Stimulated activated CD4-positive, alpha-beta T cell treated with anti-CD3 and anti-CD28 coated beads, Interleukin-4, amount 100 ng/mL, for 1 hour (primary cell): ENCODE results near the gene TRMT44.
"Not testable (repeated sequence)": the region's sequence is repeated elsewhere in the genome, so short reads cannot be mapped to it uniquely, and the experiment has no call there.

ENCODE experiments used
- DNase-seq: peaks from one replicate; pipeline ENCODE4 v3.0.0-alpha.2; 2020

The TRMT44 gene

DNA sequence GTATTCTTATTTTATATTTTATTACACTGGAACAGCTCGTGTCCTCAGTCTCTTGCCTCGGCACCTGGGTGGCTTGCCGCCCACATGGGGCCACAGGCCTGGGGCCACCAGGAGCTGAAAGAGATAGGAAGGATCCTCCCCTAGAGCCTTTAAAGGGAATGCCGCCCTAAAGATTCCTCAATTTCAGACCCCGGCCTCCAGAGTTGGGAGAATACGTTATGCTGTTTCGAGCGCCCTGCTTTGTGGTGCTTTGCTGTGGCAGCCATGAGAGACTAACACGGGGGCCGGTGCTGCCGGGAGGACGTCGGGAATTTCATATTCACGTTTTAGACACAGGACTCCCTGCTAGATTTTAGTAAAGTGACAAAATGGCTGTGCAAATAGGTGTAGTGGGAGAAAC lies 33.3 kb upstream of the TRMT44 start:
- DNase-seq, result no peak

DNA sequence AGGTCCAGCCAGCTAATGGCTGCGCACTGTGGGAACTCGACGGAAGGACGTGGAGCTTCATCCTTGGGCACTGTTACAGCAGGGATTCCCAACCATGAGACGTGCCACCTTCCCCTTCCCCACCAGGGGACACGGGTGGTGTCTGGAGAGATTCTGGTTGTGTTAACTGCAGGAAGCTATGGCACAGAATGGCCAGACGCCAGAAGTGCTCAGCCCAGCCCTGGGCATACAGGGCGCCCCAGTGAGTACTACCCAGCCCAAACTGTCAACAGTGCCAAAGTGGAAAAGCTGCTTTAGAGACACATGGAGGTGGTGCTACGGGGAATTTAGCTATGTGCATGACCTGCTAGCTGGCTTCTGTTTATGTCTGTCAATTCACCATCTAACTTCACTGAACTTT lies 32.8 kb upstream of the TRMT44 start:
- DNase-seq, result no peak

DNA sequence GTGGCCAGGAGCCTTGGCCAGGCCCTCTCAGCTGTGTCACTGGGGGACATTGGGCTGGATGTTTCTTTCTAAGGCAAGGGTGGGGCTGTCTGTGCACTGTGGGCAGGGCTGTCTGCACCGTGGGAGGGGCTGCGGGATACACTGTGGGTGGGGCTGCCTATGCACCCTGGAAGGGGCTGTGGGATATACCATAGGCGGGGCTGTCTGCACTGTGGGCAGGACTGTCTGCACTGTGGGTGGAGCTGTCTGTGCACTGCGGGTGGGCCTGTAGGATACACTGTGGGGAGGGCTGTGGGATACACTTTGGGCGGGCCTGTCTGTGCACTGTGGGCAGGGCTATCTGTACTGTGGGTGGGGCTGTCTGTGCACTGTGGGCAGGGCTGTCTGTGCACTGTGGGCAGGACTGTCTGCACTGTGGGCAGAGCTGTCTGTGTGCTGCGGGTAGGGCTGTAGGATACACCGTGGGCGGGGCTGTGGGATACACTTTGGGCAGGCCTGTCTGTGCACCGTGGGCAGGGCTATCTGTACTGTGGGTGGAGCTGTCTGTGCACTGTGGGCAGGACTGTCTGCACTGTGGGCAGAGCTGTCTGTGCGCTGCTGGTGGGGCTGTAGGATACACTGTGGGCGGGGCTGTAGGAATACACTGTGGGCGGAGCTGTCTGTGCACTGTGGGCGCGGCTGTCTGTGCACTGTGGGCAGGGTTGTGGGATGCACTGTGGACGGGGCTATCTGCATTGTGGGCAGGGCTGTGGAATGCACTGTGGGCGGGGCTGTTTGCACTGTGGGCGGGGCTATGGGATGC lies 31.1 kb upstream of the TRMT44 start:
- no peak for DNase-seq

DNA sequence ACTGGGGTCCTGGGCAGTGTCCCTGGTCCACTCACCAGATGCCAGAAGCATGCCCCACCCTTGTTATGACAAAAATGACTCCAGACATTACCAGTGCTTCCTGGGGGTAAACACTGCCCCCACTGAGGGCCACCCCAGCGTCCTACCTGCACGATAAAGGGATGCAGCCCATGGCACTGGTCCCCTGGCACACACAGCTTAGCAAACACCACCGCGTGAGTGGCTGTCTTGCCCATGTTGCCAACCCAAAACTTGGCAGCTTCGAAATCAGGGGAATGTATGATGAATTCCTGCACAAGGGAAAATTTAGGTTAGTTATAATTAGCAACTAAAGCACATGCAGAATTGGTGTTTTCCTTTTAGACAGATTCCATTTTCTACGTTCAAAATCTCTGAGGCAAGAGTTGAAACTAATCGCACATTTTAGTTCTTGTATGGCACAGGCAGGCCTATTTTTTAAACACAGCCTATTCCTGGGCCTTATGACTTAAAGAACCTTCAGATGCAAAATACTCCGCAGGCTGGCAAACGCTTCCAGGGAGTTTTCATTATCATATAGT lies 30.4 kb upstream of the TRMT44 start:
- DNase-seq, result no peak

DNA sequence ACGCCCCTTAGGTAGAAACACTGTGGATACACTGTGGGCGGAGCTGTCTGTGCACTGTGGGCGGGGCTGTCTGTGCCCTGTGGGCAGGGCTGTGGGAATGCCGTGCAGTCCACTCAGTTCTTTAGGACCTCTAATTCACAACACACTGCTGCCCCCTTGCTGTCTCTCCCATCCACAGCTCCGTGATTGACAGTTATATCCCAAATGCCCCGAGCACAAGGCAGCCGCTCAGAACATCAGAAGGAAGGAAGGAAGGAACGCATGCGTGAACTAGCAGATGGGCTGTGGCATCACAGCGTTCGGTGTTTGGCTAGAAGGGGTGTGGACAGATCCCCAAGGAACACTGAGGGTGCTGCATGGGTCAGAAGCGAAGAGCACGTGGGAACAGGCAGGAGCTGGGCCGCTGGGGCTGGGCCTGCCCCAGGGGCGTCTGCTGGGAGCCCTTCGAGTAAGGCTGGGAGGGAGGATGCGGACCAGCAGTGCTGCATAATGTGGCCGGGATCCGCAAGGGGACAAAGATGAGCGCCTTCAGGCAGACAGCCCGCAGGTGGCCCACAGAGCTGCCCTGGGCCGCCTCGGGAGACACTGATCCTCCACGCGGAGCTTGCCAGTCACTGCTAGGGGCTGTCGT lies 29.8 kb upstream of the TRMT44 start:
- no peak for DNase-seq

DNA sequence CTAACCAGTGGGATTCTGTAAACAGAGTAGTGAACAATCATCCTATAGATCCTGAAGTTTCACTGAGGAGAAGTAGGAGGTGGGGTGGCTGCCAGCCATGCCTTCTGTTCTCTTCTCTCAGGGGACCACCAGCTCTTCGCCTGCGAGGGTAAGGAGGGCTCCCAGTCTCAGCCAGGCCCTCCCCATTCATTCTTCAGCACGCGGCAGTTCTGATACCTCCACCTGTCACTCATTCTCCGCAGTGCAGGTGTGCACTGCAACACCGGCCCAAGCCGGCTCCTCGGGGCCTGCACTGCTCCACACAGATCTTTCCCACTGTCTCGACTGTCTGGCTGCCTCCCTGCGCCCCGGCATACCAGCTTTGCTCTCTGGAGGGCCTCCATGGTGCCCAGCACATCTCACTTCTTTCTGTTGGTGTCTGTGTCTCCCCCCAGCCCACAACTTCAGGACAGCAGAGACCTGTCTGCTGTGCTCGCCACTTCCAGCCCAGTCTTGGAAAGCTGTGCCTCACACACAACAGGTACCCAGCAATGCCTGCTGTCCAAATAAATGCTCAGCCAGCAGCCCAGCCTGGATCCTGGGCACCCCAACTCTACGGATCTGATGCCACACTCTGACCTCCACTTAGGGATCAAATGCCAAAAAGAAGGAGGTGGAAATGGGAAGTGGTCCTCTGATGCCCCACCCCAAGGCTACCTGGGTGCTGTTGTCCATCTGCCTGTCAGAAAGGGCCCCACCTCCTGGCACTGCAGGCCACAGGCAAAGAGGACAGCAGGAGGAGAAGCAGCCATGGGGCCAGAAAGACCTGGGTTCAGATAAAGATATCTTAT lies 29.0 kb upstream of the TRMT44 start:
- DNase-seq, result no peak

DNA sequence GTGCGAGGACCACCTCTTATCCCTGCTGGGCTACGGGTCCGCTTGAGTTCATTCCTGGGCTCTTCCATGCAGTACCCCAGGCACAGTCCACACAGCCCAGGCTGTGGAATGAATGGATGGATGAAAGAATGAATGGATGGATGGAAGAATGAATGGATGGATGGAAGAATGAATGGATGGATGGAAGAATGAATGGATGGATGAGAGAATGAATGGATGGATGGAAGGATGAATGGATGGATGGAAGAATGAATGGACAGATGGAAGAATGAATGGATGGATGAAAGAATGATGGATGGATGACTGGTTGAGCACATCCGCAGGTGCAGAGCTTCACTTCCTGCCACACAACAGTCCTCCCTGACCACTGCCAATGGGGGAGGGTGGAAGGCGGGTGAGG lies 28.3 kb upstream of the TRMT44 start:
- DNase-seq, result no peak

DNA sequence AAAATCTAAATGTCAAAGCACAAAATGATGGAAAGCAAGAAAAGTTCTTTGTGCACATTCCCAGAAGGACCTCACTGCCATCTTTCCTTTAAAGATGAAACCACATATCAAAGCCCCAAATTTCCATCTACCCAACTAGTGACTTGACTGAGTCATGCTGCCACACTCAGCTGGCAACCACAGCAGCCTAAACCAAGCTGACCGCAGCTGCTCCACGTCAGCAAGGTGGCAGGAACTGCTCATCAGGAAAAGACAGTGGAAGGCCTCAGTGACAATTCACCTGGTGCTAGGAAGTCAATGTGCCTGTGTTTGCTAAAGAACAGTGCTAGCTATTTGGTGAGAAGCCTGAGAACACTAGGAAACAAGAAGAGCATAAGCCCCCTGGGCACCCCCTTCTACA lies 26.2 kb upstream of the TRMT44 start:
- DNase-seq, result peak; percentile 17

DNA sequence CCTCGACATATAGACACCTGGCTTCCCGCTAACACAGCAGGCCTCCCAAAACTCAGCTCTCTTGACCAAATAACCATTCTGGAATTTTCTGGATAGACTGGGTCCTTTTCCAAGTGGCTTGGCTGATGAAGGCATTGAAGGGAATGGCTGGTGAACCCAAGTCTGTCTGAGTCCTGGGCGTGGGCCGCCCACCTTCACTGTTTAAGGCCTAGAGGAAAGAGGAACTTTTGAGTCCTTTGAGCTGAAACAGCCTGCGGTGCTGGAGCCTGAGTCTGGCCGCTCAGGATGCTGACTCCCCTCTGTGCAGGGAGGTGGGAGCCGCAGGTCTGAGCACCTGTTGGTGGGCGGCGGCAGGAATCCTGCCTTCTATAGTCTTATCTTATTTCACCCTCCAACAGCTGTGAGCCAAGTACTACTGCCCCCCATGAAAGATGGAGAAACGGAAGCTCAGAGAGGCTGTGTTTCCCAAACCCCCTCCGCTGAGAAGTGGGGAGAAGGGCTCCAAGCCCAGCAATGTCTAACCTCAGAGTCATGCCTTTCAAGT lies 23.4 kb upstream of the TRMT44 start:
- DNase-seq, result no peak

DNA sequence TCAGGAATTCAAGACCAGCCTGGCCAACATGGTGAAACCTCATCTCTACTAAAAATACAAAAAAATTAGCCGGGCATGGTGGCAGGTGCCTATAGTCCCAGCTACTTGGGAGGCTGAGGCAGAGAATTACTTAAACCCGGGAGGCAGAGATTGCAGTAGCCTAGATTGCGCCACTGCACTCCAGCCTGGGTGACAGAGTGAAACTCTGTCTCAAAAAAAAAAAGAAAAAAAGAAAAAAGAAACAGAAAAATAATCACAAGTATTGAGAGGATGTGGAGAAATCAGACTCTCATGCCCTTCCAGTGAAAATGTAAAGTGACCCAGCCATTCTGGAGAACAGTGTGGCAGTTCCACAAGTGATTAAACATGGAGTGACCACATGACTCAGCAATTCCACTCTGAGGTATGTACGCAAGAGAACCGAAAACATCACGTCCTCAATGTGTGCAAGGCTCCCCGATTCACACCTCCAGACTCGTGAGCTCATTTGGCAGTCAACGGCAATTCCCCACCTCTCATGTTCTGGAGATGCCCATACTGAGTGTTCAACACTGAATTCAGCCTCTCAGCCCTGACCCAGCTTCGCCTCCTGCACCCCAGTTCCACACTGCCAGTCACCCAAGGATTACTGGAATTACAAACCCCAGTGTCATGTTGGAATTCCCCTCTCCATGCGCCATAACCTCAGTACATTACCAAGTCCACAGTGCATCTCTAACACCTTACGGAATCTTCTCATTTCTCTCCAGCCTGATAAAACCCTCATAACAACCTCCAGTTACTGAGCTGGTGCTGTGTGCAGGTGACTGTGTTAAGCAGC lies 21.1 kb upstream of the TRMT44 start:
- DNase-seq, result peak; percentile 30

DNA sequence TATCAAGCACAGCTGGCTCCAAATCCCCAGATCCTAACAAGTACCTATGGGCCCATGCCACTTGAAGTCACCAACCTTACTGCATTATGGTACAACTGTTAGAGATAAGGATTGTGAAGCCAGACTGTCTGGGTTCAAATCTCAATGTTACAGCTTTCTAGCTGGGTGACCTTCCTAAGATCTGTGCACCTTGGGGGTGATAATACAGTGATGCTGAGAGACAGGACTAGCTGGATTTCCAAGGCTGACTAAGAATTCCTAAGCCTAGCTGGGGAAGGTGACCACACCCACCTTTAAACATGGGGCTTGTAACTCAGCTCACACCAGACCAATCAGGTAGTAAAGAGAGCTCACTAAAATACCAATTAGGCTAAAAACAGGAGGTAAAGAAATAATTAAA lies 20.4 kb upstream of the TRMT44 start:
- DNase-seq, result not testable (repeated sequence)

DNA sequence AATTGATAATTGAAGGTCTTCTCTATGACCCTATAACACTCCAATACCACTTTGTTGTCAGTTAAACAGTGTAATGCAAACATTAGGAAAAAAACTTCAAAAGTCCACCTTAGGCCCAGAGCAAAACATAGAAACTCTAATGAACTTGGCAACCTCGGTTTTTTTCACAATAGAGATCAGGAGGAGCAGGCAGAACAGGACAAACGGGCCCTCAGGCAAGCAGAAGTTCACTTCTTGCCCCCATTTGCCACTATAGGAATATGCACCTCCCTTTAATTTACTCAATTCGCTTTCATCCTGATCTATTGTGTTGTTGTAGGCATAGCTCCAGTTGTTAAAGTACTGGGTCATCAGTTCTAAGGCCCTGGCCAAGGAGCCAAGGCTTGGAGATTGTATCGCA lies 18.2 kb upstream of the TRMT44 start:
- DNase-seq, result no peak

DNA sequence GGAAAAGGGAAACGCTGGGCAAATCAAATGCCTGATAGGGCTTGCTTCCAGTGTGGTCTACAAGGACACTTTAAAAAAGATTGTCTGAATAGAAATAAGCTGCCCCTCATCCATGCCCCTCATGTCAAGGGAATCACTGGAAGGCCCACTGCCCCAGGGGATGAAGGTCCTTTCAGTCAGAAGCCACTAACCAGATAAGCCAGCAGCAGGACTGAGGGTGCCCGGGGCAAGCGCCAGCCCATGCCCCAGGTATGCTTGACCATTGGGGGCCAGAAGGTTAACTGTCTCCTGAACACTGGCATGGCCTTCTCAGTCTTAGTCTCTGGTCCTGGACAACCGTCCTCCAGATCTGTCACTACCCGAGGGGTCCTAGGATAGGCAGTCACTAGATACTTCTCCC lies 17.8 kb upstream of the TRMT44 start:
- no peak for DNase-seq

DNA sequence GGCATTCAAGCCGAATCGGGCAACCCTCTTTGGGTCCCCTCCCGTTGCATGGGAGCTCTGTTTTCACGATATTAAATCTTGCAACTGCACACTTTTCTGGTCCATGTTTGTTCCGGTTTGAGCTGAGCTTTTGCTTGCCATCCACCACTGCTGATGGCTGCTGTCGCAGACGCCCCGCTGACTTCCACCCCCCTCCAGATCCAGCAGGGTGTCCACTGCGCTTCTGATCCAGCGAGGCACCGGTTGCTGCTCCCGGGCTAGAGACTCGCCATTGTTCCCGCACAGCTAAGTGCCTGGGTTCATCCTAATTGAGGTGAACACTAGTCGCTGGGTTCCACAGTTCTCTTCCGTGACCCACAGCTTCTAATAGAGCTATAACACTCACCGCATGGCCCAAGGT lies 13.3 kb upstream of the TRMT44 start:
- no peak for DNase-seq

DNA sequence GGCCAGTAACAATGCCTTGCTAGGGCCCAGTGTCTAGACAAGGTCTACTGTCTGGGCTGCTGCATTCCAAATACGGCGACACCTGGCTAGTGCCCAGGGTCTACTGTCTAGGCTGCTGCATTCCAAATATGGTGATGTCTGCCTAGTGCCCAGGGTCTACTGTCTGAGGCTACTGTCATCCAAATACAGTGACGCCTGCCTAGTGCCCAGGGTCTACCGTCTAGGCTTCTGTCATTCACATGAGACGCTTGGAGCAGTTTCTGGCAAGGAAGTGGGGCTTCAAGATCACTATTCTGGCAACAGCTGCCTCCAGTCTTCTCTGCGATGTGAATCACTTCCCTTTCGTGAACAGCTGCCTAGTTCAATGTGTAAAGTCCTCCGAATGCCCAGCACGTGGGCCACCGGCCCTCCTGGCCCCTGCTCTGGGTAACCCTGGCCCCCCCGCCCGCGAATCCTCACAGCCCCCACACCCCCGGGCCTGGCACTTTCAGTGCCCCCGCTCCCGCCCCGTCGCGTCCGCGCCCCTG lies 12.8 kb upstream of the TRMT44 start:
- no peak for DNase-seq

DNA sequence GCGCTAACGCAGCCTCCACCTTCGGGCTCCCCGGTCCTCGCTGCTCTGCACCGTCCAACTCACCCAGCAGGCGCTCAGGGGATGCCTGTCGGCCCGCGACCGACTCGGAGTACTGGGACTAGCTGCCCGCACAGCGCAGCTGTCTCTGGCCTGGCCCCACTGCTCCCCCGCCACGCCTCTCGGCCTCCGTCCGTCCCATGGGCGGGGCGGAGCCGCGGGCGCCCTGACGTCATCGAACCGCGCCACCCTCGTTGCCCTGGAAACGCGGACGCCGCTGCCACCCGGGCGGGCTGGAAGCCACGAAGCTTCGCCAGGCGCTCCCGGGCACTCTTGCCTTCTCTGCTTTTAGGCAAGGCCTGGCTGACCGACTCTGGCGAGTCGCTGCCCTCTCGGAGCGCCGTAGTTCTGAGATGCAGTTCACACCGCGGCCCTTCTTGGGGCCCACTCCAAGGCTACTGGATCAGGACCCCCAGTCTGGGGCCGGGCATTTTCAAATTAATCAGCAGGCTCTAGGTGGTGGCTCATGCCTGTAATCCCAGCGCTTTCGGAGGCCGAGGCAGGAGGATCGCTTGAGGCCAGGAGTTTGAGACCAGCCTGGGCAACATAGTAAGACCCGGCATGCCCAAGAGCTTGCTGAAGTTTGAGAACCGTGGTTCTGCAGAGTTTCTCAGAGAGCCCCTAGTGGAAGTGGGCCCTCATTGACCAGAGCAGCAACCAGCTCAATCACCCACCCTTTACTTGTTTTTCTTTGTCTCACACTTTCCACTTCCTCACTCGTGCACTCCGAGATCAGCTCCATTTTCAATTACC lies 12.1 kb upstream of the TRMT44 start:
- DNase-seq, result peak; percentile 91

DNA sequence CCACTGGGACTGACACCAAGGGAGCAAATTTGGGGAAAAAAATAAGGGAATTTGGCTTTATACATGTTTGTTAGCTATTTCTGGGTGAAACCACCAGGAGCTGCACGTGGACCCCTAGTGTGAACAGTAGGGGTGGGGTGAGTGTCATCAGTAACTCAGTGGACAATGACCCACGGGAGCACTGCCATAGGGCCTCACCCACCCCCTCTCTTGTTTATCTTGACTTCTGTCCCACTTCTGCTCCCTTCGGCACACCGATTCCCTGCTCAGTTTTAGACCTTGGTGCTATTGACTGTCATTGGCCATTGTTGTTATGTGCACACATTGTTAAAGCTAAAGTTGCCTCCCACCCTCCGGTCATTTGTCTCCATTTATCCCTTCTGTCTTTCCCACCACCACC lies 9.0 kb upstream of the TRMT44 start:
- no peak for DNase-seq

DNA sequence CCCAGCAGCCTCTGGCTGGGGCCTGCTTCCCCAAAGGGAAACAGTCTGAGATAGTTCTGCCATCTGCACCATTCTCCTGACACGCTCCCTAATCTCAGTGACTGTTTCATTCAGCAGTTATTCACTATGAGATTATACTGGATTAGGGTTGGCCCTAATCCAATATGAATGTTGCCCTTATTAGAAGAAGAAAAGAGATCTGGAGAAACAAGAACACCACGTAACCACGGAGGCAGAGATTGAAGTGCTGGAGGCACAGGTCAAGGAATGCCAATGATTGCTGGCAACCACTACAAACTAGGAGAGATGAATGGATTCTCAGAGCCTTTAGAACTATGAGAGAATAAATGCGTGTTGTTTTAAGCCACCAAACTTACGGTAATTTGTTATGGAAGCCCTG lies 7.4 kb upstream of the TRMT44 start:
- DNase-seq, result no peak

DNA sequence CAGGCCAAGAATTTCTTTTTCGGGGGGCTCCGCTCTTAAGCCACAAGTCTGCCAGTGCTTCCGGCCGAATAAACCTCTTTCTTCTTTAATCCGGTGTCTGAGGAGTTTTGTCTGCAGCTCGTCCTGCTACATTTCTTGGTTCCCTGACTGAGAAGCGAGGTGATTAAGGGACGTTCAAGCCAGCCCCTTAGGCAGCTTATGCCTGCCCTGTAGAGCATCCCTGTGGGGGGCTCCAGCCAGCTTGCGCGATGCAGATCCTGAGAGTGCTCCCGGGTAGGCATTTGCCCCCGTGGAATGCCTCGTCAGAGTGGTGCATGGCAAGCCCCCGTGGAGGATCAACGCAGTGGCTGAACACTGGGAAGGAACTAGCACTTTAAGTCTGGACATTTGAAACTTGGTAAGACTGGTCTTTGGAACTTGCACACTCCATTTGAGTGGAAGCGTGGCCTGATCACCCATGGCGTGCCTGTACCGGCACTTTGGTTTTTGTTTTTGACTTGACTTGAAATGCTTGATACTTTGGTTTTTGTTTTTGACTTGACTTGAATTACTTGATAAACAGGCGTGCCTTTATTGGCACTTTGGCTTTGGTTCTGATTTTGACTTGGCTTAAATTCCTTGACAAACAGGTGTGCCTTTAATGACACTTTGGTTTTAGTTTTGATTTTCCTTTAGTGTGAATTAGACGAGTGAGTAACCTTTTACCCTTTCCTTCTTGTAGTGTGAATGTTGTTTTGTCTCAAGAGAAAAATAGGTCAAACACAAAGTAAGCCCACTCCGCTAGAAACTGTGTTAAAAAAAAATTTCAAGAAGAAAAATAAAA lies 6.1 kb upstream of the TRMT44 start:
- no peak for DNase-seq

DNA sequence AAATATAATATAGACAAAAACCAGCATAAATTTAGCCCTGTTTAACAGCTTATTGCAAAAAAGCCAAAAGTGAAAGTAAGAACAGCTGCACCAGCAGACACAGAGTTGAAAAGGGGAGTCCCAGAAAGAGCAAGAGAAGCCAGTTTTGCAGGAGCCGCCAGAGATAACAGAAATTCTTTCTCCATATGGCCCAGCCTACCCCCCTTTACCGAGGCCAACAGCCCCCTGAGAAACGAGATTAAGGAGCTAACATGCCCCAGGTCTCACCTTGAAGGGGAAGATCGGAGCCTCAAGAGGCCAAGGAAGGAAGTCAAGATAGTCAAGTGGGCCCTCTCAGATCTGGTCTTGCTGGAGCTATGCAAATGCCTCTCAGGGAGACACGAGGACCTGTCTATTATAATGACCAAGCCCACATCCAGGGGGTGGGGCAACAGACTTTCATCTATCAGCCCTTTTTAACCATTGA lies 4.9 kb upstream of the TRMT44 start:
- peak; percentile 9 for DNase-seq
